ENCODE results near the gene ARHGEF39.
A peak's percentile ranks its signal among the peaks of the same experiment; 100 is the strongest.

The ARHGEF39 gene, protein sequence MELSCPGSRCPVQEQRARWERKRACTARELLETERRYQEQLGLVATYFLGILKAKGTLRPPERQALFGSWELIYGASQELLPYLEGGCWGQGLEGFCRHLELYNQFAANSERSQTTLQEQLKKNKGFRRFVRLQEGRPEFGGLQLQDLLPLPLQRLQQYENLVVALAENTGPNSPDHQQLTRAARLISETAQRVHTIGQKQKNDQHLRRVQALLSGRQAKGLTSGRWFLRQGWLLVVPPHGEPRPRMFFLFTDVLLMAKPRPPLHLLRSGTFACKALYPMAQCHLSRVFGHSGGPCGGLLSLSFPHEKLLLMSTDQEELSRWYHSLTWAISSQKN

GRCh38 chr9:35664531-35665470, at the start of gene ARHGEF39:
Gene ARHGEF39 (minus strand): TSS chr9:35665195. CDS start chr9:35665169, 26 bp downstream.
- DNase-seq: peak in 46 of 56 donors; percentile 12 to 79 (median 47)

- DNase-seq: no peak
Measured at GRCh38 chr9:35714123-35714522, 49.1 kb upstream of the ARHGEF39 start.

DNA sequence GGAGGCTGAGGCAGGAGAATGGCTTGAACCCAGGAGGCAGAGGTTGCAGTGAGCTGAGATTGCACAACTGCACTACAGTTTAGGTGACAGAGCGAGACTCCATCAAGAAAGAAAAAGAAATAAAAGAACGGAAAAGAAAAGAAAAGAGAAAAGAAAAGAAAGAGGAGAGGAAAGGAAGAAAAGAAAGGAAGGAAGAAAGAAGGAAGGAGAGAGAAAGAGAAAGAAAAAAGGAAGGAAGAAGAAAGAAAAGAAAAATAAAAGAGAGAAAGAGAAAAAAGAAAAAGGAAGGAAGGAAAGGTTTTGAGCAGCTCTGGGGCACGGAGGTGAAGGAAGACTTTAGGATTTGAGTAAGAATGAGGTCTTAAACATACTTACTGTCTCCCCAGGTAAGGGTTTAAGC, 48.6 kb upstream of the ARHGEF39 start:
- DNase-seq: no peak

DNA sequence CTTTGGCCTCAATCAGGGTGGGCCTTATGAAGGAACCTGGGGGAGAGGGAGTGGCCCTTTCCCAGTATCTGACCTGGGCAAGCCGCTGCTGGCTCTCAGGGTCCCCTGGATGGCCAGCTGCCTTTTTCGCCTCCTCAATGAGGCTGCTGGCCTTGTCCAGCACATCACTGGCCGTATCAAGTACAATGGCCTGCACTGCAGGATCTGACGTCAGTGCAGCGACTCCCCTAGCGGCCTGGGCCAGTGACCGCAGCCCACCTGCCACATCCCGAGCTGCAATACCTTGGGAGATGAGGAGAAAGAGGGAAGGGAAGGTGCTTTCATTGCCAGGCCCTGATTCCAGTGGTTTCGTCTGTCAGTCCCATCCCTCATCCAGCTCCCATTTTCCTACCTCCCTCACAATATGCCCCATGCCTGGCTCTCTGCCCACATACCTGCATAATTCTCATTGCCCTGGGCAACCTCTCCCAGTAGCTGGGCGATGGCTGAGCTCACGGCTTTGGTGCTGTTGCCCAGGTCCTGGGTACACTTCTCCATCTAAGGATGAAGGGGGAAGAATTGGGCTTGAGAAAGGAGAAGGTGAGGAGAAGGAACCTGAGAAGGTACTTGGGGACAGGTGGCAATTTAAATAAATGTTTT, 47.9 kb upstream of the ARHGEF39 start:
- no peak for DNase-seq

GRCh38 chr9:35711501-35712428, 46.8 kb upstream of the ARHGEF39 start:
- DNase-seq: no peak

DNA sequence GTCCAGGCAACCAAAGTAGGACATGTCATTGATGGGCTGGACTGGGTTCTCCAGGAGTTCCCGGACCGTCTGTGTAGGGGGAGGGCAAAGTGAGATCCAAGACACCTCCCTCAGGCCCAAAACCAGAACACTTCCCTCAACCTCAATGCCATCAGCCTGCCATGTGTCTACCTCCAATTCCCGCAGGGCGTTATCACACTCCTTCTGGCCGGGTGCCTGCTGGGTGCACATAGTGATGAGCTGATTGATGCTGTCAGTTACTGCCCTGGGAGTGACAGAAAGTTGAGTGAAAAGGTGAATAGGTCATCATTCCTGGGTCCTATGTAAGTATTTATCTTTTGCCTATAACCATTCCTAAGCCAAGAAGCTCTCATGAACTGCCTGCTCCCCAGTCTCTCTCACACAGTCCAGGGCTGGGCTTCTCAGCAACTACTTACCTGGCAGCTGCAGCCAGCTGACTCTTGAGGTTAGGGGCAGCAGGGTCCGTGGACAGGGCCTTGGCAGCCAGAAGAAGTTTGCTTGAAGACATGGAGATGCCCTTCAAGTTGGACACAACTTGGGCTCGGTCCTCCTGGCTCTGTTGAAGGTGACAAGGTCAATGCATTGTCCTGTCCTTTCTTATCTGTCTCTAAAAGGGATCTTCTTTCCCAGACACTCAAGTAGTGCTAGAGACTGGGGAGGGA, 46.0 kb upstream of the ARHGEF39 start:
- no peak for DNase-seq

GRCh38 chr9:35708146-35708545, 43.2 kb upstream of the ARHGEF39 start:
- DNase-seq: no peak

GRCh38 chr9:35706951-35707350, 42.0 kb upstream of the ARHGEF39 start:
- no peak for DNase-seq

DNA sequence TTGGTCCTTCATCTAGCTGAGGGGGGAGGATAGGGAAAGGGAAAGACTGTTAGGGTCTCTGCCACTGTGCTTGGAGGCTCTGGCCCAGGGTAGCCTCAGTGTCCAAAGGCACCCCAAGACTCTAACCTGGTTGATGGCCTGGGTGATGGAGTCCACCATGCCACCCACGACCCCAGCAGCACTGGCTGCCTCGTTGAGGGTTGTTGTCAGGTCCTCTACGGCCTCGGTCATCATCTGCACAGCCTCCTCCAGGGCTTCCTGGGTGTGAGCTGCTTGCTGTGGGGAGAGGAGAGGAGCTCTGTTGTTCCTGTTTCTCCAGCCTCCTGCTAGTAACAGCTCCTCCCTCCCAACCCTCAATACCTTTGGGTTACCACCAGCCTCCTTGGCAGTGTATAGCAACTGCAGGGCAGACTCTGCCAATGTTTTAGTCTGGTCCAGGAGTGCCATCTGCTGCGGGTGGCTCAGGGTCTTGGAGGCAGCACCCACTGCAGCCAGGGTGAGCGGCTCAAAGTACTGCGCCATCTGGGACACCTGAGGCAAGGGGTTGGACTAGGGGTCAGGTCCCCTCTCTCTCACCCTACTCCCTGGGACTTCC, 40.9 kb upstream of the ARHGEF39 start:
- no peak for DNase-seq

DNA sequence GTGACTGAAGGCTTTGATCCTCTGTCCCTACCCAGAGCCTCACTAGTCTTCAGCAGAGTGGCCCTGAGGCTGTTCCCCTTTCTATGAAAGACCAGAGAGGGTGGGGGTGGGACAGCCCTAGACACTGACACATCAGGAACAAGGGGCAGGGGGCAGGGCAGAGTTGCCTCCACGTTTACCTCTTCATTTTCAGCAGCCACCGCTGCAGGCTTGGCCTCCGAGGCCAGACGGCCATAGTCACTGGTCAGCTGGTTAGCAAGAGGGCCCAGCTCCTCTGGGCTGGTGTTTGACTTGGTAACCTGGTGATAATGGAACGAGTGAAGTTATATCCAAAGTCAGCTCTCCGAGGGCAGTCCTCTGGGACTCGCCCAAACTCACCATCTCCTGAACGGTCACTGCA, 40.4 kb upstream of the ARHGEF39 start:
- DNase-seq: no peak

DNA sequence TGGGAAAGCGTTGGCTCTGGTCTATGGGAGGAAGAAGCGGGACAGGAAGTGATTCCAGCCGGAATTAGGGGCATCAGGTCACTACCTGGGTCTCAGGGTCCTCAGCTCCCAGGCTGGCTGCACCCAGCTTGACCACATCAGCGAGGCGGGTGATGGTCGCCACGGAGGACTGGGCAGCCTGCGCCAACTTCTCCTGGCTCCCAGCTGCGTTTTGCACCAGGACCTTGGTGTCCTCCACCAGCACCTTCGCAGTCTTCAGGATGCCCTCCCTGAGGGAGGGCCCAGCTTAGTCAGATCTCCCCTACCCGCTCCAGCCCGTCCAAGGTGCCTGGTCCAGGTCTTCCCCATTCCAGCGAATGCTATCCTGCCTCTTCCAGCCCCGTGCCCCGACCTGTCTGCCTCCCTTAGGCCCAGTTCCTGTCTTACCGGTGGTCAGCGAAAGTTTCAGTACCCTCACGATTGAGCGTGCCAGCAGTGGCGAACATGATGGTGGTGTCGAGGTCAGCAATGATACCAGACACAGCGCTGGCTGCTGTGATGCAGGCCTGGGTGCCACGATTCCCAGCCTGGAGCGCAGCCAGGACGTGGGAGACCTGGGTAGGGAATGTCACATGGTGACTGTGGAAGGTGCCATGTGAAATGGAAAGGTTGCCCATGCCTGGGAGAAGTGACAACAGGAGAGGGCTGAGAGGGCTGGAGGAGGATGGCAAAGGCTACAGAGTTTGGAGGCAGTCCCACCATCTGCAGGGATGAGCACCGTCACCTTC, 39.1 kb upstream of the ARHGEF39 start:
- no peak for DNase-seq

- no peak for DNase-seq
Measured at GRCh38 chr9:35702696-35703095, 37.7 kb upstream of the ARHGEF39 start.

GRCh38 chr9:35700942-35701341, 35.9 kb upstream of the ARHGEF39 start:
- DNase-seq: no peak

- no peak for DNase-seq
Measured at GRCh38 chr9:35700031-35700430, 35.0 kb upstream of the ARHGEF39 start.

- no peak for DNase-seq
Measured at GRCh38 chr9:35698231-35698630, 33.2 kb upstream of the ARHGEF39 start.

GRCh38 chr9:35697486-35697885, 32.5 kb upstream of the ARHGEF39 start:
- DNase-seq: no peak

DNA sequence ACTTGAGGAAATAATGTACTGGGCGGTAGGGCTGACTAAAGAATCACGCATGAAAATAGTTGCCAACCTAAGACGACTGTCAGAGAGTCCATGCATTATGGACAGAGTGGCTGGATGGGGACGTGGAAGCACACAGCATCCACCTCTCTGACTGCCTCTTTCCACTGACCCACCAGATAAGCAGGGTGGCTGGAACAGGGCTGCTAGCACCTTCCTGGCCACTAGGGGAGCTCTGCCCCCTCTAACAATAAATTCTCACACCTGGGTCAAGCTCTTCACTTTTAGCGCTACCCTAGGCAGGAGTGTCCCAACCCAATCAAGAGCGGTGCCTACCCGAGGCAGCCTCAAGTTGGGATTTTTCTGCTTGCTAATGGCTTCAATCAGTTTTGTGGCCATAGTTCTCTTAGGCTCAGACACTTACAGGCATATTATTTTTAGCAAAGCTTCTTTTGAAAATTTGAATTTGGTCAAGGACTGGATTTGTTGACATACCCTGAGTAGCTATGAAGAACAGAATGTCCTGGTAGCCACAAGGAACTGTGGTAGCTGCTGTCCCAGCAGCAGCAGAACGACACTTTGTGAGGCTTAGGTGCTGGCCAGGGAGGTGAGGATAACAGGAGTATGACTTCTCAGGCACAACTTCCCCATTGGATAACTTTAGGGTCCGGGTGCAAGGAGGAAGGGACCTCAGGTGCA, 31.7 kb upstream of the ARHGEF39 start:
- peak in 20 of 56 donors; percentile 6 to 48 (median 16) for DNase-seq

DNA sequence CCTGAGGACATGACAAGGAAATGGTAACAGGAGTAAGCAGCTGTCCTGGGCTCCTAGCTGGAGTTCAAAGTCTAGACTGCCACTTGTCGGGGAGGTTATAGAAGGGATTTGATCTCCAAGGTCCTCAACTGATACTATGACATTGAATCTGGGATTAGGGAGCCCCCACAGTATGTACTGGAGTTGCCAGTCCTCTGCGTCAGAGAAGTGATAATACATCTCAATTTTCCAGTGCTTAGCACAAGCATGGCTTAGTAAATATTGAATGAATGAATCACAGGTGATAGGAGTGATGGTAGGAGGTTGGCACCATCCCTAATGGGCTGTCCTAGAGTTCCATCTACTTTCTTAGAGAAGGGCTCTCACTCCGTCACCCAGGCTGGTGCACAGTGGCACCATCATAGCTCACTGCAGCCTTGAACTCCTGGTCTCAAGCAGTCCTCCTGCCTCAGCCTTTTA, 31.0 kb upstream of the ARHGEF39 start:
- DNase-seq: no peak
